Renal cortex interstitium (tissue), 11 donors: ENCODE results near the gene NKX2-4. TPM values are rescaled to one million over a fixed set of nuclear protein-coding genes. Genes with fewer than 3 reads are reported as not detected.

Experiments used
- DNase-seq, 11 donors: peaks; one replicate each; pipeline ENCODE4 v3.0.0-alpha.2; 2013; ENCODE audit warnings: low read depth in 9 of 11, low spot score in 4 of 11; ENCODE audit errors: extremely low read depth in 1 of 11
- polyA plus RNA-seq, 3 donors: library from polyadenylated mRNA; unstranded; fragments of 120-200 nt; gene quantifications; one replicate each; pipeline ENCODE4 v1.2.1, GENCODE V29; 2013; ENCODE audit not compliant: insufficient read length in 3 of 3

NKX2-4 gene
- polyA plus RNA-seq, 3 donors, result not detected

DNA sequence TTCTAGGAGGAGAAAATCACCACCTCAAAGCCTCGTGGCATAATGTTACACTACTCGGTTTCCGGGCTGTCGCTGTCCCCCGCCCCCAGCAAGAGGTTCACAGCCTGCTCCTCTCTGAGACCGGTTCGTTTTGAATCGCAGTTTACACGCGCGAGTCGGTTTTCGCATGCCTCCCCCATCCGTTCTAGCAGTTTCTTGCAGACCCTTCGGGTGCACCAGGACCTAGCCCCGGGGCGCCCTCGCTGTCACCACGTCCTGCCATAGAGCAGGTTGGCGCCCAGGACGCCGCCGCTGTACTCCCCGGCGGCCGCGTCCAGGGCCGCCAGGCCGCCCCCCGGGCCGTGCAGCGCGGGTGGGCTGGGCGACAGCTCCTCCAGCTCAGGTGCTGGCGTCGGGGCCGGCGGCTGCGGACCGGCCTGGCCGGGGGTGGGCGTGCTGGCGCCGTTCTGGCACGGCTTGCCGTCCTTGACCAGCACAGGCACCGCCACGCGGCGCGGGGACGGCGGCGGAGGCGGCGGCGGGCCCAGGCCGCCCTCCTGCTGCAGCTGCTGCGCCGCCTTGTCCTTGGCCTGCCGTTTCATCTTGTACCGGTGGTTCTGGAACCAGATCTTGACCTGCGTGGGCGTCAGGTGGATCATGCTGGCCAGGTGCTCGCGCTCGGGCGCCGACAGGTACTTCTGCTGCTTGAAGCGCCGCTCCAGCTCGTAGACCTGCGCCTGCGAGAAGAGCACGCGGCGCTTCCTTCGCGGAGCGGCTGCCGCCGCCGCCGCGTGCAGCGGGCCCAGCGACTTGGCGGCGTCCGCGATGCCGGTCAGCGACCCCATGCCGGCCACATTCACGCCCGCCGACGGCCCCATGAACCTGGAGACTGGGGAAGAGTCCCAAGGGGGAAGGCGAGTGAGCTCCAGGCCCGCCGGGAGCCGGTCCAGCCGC lies 1.4 kb downstream of the NKX2-4 start:
- DNase-seq, result no peak

DNA sequence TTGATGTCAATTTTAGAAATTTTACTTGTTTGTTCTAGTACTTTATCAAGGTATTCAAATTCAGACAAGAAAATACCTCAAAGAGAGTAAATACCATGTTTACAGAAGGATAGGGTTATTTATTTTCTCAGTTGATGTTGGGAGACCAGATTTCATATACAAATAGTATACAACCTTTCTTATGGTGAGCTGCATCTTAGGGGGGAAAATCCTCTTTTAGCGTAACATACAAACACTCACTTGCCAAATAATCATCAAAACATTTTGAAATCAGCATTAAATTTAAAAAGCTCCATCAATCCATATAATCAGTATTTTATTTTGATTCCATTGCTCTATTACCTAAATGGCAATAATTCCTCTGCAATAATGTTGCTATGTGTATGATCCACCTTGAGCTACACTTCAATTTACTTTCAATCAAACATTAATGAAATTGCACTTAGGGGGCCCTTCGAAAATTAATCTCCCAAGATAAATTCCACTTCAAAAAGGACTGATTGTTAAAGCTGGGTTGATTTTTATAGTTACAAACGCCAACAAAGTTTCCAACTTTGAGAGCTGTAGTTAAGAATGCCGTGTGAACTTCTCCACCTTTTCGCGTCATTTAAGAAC lies 2.2 kb downstream of the NKX2-4 start:
- DNase-seq, result no peak

DNA sequence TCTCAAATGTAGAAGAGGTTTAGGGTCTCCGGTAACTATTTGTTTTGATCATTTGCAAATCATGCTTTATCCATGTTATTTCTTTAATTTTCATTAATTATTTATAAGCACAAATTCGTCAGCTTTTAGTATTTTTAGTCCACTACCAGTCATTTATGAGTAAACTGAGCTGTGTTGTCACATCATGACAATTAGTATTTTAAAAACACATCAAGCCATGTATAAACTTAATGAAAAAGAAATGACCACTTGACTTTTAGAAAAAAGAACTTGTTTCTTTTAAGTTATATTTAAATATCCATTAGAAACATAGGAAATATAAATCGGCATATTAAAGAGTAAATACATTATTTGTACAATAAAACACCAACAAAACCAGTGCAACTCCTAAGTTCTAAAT lies 2.8 kb downstream of the NKX2-4 start:
- no peak for DNase-seq

DNA sequence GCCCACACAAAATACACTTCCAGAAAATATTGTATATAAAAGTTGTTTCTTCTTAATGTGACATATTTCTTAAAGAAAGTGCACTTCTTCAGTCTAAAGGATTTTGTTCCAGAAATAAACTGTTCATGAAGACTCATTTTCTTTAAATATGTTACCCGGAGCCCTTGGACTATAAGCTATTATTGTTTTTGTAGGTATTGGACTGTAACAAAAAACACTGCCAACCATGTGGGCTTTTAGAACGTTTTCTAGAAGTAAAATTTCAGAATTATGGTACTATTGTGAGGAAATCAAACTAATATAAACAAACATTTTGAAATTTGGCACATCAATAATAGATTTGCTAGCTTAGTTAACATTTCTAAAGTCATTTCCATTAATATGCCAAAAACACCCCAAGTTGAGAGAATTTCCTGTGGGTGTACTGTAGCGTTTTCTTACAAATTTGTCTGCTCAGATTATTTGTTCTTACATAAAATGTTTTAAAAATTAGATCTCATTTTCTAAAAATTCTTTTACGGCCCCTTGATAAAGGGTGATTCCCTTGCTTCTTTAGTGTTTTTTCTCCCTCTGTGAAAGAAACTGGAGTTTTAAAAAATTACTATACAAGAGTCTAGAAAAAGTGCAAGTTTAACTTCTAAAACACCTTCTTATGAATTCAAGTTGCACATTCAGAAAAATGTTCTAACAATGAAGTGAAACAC lies 3.4 kb downstream of the NKX2-4 start:
- no peak for DNase-seq

DNA sequence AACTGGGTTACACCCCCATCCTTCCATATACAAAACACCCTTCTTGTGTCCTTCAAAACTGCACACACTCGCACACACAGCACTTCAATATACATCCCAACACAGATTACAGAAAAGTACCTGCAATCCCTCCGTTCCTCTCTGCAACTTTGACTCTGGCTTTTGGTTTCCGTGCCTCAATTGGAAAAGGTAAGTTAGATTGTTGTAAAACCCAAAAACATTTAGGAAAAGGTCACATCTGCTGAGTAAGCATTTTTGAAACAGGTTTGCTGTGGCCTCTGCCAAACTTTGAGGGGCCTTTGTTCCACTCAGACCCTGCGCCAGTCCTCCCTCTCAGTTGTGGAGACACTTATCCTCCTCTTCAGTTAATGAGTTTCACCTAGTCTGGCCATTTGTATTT lies 4.2 kb downstream of the NKX2-4 start:
- DNase-seq, result no peak

DNA sequence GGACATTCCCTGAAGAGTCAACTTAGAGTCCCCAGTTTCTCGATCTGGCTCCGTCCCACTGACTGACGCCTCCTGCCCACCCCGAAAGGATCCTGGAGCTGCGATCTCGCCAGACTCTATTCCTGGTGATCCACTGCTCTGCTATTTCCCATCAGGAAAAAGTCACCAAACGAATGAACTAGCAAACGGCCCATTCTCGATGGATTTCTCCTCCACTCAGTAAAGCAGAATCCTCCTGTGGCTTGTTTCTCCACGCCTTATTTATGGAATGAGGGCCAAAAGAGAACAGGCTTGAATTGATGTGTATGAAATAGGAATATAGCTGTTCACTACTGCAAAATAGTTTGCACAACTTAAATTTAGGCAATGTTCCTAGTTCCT lies 5.4 kb downstream of the NKX2-4 start:
- no peak for DNase-seq

DNA sequence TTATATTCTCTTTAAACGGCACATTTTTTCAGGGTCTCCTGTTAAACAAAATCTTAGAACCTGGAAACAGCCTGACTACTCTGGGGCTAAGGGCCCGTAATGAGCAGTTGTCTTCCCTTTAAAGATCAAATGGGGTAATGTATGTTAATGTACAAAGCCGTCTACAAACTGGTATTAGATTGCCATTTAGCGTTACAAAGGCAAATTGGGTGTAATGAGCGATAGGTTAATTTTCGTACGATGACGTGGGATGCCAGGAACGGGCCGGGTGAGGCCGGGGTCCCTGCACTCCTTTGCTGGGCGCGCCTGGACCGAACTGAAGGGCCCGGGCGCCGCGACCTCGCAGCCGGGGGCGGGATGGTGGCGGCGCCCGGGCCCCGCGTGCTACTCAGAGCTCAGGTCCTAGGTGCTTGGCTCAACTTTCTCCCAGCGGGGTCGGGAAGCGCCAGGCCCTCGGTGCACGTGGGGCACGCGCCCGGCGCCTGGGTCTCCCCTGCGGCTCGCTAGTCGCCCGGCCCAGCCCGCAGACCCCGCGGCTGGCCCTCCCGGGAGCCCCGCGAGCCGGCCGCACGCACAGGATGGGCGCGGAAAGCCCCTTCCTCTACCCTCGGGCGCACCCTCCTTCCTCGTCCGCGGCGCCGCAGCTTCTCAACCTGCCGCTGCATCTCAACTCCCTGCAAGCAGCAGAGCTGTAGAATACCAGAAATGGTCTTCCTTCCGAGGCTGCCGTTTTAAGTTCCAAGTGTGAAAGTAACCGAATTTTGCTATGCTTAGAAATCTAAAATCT lies 5.9 kb downstream of the NKX2-4 start:
- no peak for DNase-seq

DNA sequence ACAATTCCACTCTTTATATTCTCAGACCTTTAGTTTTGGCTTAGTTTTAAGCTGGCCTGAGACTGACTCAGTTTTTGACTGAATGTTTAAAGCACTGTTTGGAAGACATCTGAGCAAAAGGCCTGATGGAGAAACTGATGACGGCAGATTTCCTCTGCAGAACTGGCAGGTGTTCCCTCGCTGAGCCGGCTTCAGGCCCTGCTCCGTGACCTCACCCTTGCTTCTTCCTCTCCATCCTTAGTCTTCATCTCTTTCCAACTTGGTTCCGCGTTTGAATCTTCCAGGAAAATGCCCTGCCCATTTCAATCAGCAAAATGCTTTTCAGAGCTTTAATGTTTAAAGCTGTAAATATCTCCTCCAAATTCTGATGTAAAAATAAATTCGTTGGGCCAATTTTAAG lies 6.6 kb downstream of the NKX2-4 start:
- DNase-seq, result no peak

DNA sequence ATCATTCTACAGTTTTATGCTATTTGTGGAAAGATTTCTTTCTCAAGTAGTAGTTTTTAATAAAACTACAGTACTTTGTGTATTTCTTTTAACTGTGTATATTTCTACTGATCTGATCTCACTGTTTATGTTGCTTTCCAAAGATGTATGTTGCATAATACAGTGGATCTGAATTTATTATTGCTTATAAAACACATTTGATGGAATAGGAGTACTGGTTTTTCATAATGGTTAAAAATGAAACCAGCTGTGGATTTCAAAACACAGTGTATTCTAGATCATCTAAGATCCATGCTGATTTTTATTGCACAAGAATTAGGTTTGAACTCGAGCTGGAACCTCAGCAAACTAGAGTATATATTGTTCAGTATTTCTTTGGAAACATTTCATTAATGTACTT lies 8.0 kb downstream of the NKX2-4 start:
- DNase-seq, result no peak

DNA sequence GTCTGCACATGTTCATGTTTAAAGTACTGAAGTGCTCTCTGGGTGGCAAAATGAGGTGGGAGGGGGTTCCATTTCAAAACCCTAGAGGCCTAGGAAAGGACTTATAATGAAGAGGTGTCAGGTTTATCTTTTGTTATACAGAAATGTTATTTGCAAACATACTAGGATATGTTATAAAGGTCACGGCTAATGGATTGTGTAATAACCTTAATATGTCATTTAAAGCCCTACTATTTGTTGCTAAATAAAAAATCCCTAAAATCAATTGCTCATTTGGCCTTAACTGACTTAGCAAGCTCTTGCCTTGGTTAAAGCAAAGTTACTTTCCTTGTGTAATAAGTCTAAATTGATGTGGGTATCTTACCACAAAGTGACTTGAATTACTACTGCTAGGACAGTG lies 8.8 kb downstream of the NKX2-4 start:
- no peak for DNase-seq

DNA sequence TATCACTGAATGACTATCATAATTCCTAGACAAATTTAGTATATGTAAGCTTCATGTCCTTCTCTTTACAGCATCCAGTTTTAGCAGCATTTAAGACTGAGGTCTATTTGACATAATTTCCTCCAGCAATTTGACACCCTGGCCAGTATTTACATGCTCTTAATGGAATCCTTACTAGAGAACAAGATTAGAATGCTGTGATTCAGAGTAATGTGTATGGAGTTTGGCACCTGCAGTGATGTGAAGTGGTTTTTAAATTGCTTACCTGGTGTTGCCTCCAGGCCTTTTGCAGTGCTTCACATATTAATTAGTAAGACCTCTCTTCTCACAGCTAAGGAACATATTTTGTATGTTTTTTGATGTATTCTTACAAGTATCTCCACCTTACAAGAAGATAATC lies 9.8 kb downstream of the NKX2-4 start:
- DNase-seq, result no peak

DNA sequence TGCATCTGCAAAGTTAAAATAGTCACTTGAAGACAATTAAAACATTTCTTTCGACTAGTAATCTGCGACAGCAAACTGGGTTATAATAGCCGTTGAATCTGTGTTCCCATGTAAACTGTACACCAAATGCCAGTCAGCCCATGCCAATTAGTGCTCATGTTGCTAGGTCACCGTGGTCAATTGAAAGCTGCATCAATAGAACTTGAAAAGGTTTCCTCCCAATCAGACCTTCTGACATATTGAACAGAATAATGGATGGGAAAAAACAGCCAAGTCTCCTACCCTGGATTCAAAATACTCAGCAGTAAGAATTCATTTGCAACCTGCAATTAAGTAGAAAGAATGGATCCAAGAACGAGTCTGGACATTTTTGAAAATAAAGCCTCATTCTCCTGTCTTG lies 11.2 kb downstream of the NKX2-4 start:
- DNase-seq, result no peak

DNA sequence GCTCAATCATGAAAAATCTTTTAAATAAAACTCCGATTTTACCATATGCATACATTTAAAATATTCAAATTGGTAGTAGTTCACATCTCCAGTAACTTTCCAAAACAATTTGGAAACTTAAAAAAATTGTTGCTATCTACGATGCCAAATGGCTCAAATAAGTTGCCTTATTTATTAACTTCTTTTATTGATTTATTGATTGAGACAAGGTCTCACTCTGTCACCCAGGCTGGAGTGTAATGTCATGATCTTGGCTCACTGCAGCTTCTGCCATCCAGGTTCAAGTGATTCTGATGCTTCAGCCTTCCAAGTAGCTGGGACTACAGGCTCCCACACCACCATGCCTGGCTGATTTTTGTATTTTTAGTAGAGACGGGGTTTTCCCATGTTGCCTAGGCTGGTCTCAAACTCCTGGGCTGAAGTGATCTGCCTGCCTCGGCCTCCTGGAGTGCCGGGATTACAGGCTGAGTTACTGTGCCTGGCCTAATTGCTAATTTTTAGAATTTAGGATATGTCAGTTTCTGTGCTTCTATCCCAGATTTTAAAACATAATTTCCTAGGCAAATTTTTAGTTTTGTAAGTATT lies 12.9 kb downstream of the NKX2-4 start:
- no peak for DNase-seq

DNA sequence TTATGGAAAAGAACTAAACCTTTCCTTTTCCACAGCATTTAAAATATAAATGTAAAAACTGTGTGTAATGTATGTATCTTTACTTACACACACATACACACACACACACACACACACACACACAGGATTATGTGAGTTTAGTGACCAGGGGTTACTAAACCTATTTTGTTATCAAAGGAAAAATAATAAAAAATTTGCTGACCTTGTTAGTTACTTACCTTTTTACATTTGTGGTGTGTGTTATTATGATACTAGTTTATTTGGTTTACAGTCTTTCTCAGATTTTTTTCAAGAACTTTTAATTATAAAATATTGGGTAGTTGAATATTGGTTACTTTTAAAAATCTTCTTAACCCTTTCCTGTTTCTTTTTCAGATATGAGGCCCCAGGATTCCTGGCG lies 15.7 kb downstream of the NKX2-4 start:
- no peak for DNase-seq

DNA sequence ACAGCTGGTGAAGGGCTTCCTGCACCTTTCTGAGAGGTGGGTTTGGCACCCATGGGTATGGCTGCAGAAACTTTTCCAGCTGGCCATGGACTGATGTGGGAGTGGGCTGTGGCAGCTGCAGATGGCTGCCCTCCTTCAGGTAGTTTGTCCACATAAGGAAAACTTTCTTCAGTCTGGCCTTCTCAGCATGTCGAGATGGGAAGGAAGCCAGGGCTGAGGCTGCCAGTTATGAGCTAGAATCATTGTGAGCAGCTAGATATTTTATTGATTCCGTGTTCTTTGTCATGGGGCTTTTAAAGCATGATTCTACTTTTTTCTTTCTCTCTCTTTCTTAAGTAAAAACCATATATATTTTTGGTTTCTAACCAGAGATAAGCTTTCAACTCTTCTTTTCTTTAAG lies 16.6 kb downstream of the NKX2-4 start:
- no peak for DNase-seq

DNA sequence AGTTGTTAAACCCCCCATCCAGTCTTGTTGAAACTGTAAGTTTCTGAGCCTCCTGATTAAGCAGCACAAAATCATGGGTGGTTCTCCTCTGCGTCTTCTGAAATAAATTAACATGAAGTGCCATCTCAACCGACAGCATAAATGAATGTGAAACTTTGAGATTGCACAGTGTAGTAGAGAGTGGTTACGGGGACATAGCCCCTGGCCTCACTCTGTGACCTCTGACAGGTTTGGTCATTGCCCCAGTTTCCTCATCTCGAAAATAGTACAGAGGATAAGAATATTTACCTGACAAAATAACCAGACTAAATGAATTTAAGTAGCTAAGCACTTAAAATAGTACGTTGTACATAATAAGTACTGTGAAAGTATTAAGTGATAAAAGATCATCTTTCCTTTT lies 19.1 kb downstream of the NKX2-4 start:
- no peak for DNase-seq

DNA sequence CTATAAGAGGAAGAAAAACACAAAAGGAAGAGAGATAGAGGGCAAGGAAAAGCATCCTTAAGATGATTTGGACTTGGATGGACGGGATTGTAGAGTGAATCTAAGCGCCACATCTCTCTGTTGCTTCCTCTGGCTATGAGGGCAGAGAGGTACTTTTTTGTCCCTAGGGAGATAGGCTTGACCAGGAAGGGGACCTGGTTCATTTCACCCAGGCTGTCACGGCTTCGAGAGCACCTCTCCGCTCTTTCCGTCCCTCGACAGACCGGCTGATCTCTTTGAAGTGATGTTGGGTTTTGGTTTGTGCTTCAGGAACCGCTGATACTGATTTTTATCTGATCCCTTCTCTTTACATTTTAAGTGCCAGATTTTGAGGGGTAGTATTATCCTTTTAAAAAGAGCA lies 19.6 kb downstream of the NKX2-4 start:
- DNase-seq, result no peak

DNA sequence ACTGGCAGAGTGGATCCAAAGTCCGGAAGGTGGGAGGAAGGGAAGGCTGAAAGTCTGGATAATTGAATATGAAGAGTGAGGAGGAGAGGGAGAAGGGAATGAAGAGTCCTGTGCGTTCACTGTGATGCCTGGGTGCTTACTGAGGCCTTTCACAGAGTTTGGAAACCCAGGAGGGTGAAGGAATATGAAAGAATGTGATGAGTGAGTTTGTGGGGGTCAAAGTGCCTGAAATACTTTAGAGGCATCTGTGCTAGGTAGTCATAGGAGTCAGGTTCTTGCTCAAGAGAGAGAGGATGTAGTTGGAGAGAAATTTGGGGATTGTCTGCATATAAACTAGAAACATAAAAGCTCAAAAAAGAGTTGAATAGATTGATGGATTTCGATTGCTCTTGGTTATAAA lies 20.7 kb downstream of the NKX2-4 start:
- DNase-seq, result no peak

DNA sequence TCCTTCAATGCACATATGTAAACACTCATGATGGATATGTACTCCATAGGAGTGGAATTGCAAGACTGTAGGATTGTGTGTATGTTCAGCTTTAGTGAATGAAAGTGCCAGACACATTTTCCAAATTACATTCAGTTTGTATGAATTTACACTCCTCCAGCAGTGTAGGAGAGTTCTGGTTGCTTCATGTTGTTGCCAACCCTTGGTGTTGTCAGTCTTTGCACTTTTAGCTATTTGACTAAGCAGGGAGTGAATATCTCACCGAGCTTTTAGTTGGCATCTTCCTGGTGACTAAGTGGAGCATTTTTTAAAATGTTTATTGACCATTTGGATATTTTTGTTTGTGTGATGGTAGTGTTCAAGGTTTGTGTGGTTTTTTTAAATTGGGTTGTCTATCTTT lies 23.9 kb downstream of the NKX2-4 start:
- DNase-seq, result no peak
